NCI-H69 (cell line): ENCODE data around the gene ERG.

Source experiments
- DNase-seq: peaks from one replicate; lab custom pipeline; 2025; lab: John Stamatoyannopoulos, UW

ERG gene

GRCh38 chr21:38499296-38499695 is 1.0 kb upstream of the ERG start:
- DNase-seq: no peak

GRCh38 chr21:38496224-38496623 is 2.1 kb downstream of the ERG start:
- DNase-seq: no peak

- no peak for DNase-seq
Observed at GRCh38 chr21:38495696-38496095, 2.6 kb downstream of the ERG start.

- no peak for DNase-seq
Observed at GRCh38 chr21:38495242-38495641, 3.0 kb downstream of the ERG start.

GRCh38 chr21:38494703-38495102 is 3.6 kb downstream of the ERG start:
- no peak for DNase-seq

GRCh38 chr21:38494251-38494642 is 4.0 kb downstream of the ERG start:
- no peak for DNase-seq

- DNase-seq: no peak
Observed at GRCh38 chr21:38493549-38494250, 4.6 kb downstream of the ERG start.

GRCh38 chr21:38492007-38492406 is 6.3 kb downstream of the ERG start:
- no peak for DNase-seq

GRCh38 chr21:38491536-38491935 is 6.7 kb downstream of the ERG start:
- no peak for DNase-seq

- DNase-seq: no peak
Observed at GRCh38 chr21:38490411-38491020, 7.8 kb downstream of the ERG start.

- no peak for DNase-seq
Observed at GRCh38 chr21:38489729-38490128, 8.5 kb downstream of the ERG start.

GRCh38 chr21:38489271-38489652 is 9.0 kb downstream of the ERG start:
- no peak for DNase-seq

- no peak for DNase-seq
Observed at GRCh38 chr21:38488640-38489270, 9.5 kb downstream of the ERG start.

- peak; percentile 77 for DNase-seq
Observed at GRCh38 chr21:38487901-38488639, 10.2 kb downstream of the ERG start.

- no peak for DNase-seq
Observed at GRCh38 chr21:38486706-38487105, 11.6 kb downstream of the ERG start.

- DNase-seq: no peak
Observed at GRCh38 chr21:38486221-38486620, 12.1 kb downstream of the ERG start.

GRCh38 chr21:38479641-38480525 is 18.4 kb downstream of the ERG start:
- DNase-seq: no peak

- DNase-seq: no peak
Observed at GRCh38 chr21:38478782-38479181, 19.5 kb downstream of the ERG start.

- DNase-seq: no peak
Observed at GRCh38 chr21:38477226-38477625, 21.1 kb downstream of the ERG start.

GRCh38 chr21:38476385-38476784 is 21.9 kb downstream of the ERG start:
- DNase-seq: no peak

- DNase-seq: no peak
Observed at GRCh38 chr21:38475519-38475918, 22.8 kb downstream of the ERG start.

- DNase-seq: no peak
Observed at GRCh38 chr21:38474796-38475195, 23.5 kb downstream of the ERG start.
